ENCODE results near the gene VPS36. TPM values are rescaled to one million over a fixed set of nuclear protein-coding genes. Genes with fewer than 3 reads are reported as not detected.

Gene VPS36
- total and polyA plus RNA-seq, 2 donors (not counting 1 experiment from before 2014, with no cell fraction given): 17.5 to 71.5 TPM

DNA sequence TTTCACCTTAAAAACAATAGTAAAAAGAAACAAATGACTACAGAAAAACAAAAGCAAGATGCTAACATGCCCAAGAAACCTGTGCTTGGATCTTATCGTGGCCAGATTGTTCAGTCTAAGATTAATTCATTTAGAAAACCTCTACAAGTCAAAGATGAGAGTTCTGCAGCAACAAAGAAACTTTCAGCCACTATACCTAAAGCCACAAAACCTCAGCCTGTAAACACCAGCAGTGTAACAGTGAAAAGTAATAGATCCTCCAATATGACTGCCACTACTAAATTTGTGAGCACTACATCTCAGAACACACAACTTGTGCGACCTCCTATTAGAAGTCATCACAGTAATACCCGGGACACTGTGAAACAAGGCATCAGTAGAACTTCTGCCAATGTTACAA lies 10.8 kb upstream of the VPS36 start:
- CTCF ChIA-PET: interaction anchor here (1.6 to 1.7 kb wide), 2 partner anchors 10 to 13 kb away, joined by 3 to 7 read pairs; partner anchors contain the start of gene VPS36
- Histone ChIP-seq H2AFZ (ENCODE audit: insufficient read depth, low read depth, low read length, poor library complexity, severe bottlenecking) (no peak overlapping the region), H3K4me2 (replicated peaks; ENCODE audit: low read depth, low read length, poor library complexity, severe bottlenecking) (no peak overlapping the region), H3K27ac (ENCODE audit: low read length in 2 of 2) (no peak overlapping the region), H3K9ac (ENCODE audit: low read length) (no peak overlapping the region), H3K4me1 (ENCODE audit: control insufficient read depth in 2 of 2, insufficient read depth in 2 of 2, low read length in 2 of 2) (peaks cover 2 to 5% of the 10 kb centered on the region in 2 donors), H3K27me3 (replicated peaks in 1 of 4; ENCODE audit: control extremely low read depth in 1 of 4, control insufficient read depth in 3 of 4, insufficient read depth in 4 of 4, low read length in 3 of 4) (no peaks in the 10 kb centered on the region), H3K36me3 (replicated peaks in 1 of 2; ENCODE audit: control extremely low read depth in 1 of 2, control insufficient read depth in 1 of 2, extremely low read depth in 1 of 2, insufficient read depth in 2 of 2, low read length in 1 of 2) (peaks cover 4 to 48% of the 10 kb centered on the region in 2 experiments), H3K9me3 (ENCODE audit: control extremely low read depth in 1 of 3, control insufficient read depth in 2 of 3, insufficient read depth in 1 of 3, low read length in 2 of 3) (no peaks in the 10 kb centered on the region), H3K79me2 (ENCODE audit: control insufficient read depth, insufficient read depth, low read length) (peaks cover 50% of the 10 kb centered on the region), H3K4me3 (ENCODE audit: control extremely low read depth in 1 of 5, extremely low read depth in 1 of 5, insufficient read depth in 1 of 5, low read depth in 2 of 5, low read length in 4 of 5) (no peak overlapping the region), H4K20me1 (ENCODE audit: control insufficient read depth, insufficient read depth, low read length, poor library complexity, severe bottlenecking) (peaks cover 6% of the 10 kb centered on the region)
- POLR2A ChIA-PET: no interaction called here
- TF ChIP-seq, protein P1, sequence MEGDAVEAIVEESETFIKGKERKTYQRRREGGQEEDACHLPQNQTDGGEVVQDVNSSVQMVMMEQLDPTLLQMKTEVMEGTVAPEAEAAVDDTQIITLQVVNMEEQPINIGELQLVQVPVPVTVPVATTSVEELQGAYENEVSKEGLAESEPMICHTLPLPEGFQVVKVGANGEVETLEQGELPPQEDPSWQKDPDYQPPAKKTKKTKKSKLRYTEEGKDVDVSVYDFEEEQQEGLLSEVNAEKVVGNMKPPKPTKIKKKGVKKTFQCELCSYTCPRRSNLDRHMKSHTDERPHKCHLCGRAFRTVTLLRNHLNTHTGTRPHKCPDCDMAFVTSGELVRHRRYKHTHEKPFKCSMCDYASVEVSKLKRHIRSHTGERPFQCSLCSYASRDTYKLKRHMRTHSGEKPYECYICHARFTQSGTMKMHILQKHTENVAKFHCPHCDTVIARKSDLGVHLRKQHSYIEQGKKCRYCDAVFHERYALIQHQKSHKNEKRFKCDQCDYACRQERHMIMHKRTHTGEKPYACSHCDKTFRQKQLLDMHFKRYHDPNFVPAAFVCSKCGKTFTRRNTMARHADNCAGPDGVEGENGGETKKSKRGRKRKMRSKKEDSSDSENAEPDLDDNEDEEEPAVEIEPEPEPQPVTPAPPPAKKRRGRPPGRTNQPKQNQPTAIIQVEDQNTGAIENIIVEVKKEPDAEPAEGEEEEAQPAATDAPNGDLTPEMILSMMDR (IDR thresholded peaks at IDR 0.05): no peak
- TF ChIP-seq EZH2 (IDR thresholded peaks at IDR 0.05; ENCODE audit: borderline replicate concordance, insufficient read depth, low read depth, low read length, poor library complexity, severe bottlenecking): no peak
- H3K4me3 Mint-ChIP-seq: no peak overlapping the region
- DNase-seq: no peak
- 90% methylated on average over 2 of the region's 3 CpGs for WGBS (ENCODE audit: insufficient coverage)
- H3K27ac Mint-ChIP-seq: no peak overlapping the region
- no peaks in the 10 kb centered on the region for H3K27me3 Mint-ChIP-seq
- H3K4me1 Mint-ChIP-seq: peaks cover 9% of the 10 kb centered on the region
- ATAC-seq (ENCODE audit: low read depth): no peak
- no peaks in the 10 kb centered on the region for H3K9me3 Mint-ChIP-seq (ENCODE audit: insufficient read depth)
- intact Hi-C loops (cut with micrococcal nuclease): no loop called here

DNA sequence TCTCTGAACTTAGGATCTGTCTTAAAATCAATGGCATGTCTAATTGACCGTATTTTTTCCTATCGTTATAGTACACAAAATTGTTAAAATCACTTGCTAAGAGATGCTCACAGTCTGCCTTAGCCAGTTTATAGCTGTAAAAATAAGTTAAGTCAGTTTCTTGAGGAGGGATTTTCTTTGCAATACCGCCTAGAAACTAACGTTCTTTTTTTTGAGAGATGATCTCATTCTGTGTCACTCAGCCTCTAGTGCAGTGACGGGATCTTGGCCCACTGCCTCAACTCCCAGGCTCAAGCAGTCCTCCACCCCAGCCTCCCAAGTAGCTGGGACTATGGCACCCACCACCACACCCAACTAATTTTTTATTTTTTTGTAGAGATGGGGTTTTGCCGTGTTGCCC lies 9.2 kb upstream of the VPS36 start:
- Histone ChIP-seq H3K9me3 (ENCODE audit: control extremely low read depth in 1 of 3, control insufficient read depth in 2 of 3, insufficient read depth in 1 of 3, low read length in 2 of 3) (no peaks in the 10 kb centered on the region), H3K9ac (ENCODE audit: low read length) (no peak overlapping the region), H3K79me2 (ENCODE audit: control insufficient read depth, insufficient read depth, low read length) (peaks cover 50% of the 10 kb centered on the region), H3K4me2 (replicated peaks; ENCODE audit: low read depth, low read length, poor library complexity, severe bottlenecking) (no peak overlapping the region), H3K4me3 (ENCODE audit: control extremely low read depth in 1 of 5, extremely low read depth in 1 of 5, insufficient read depth in 1 of 5, low read depth in 2 of 5, low read length in 4 of 5) (no peak overlapping the region), H3K27me3 (replicated peaks in 1 of 4; ENCODE audit: control extremely low read depth in 1 of 4, control insufficient read depth in 3 of 4, insufficient read depth in 4 of 4, low read length in 3 of 4) (no peaks in the 10 kb centered on the region), H3K36me3 (replicated peaks in 1 of 2; ENCODE audit: control extremely low read depth in 1 of 2, control insufficient read depth in 1 of 2, extremely low read depth in 1 of 2, insufficient read depth in 2 of 2, low read length in 1 of 2) (peaks cover 4 to 41% of the 10 kb centered on the region in 2 experiments), H2AFZ (ENCODE audit: insufficient read depth, low read depth, low read length, poor library complexity, severe bottlenecking) (no peak overlapping the region), H4K20me1 (ENCODE audit: control insufficient read depth, insufficient read depth, low read length, poor library complexity, severe bottlenecking) (peaks cover 6% of the 10 kb centered on the region), H3K27ac (ENCODE audit: low read length in 2 of 2) (no peak overlapping the region), H3K4me1 (ENCODE audit: control insufficient read depth in 2 of 2, insufficient read depth in 2 of 2, low read length in 2 of 2) (peaks cover 6 to 9% of the 10 kb centered on the region in 2 donors)
- no peaks in the 10 kb centered on the region for H3K9me3 Mint-ChIP-seq (ENCODE audit: insufficient read depth)
- H3K4me3 Mint-ChIP-seq: no peak overlapping the region
- POLR2A ChIA-PET: no interaction called here
- no peak for DNase-seq
- CTCF ChIA-PET: interaction anchor here (1.9 kb wide), 1 partner anchor 9 kb away, joined by 6 read pairs; the partner anchor contains the start of gene VPS36
- H3K27me3 Mint-ChIP-seq: no peaks in the 10 kb centered on the region
- WGBS (ENCODE audit: insufficient coverage): 96% methylated on average over 3 of the region's 6 CpGs
- no peak overlapping the region for H3K27ac Mint-ChIP-seq
- intact Hi-C loops (cut with micrococcal nuclease): loop anchor here (5.0 to 10.0 kb wide), 2 partner anchors 332 to 875 kb away; partner anchors contain the start of genes NEK5 and WDFY2
- TF ChIP-seq, protein P1 (IDR thresholded peaks at IDR 0.05): no peak
- no peak for TF ChIP-seq EZH2 (IDR thresholded peaks at IDR 0.05; ENCODE audit: borderline replicate concordance, insufficient read depth, low read depth, low read length, poor library complexity, severe bottlenecking)
- peaks cover 19% of the 10 kb centered on the region for H3K4me1 Mint-ChIP-seq
- ATAC-seq (ENCODE audit: low read depth): no peak

Measured in B cell (primary cell).